ENCODE measurements around the gene TTC7B.

The TTC7B gene

GRCh38 chr14:90665321-90666000, 150.8 kb downstream of the TTC7B start:
- DNase-seq: no peak

- DNase-seq: no peak
Observed at GRCh38 chr14:90664911-90665310, 151.3 kb downstream of the TTC7B start.

GRCh38 chr14:90663680-90664079, 152.6 kb downstream of the TTC7B start:
- no peak for DNase-seq

- DNase-seq: no peak
Observed at GRCh38 chr14:90663140-90663539, 153.1 kb downstream of the TTC7B start.

- DNase-seq: no peak
Observed at GRCh38 chr14:90661866-90662265, 154.4 kb downstream of the TTC7B start.

GRCh38 chr14:90660865-90661570, 155.2 kb downstream of the TTC7B start:
- no peak for DNase-seq

- DNase-seq: no peak
Observed at GRCh38 chr14:90659156-90659555, 157.1 kb downstream of the TTC7B start.

GRCh38 chr14:90658541-90658967, 157.7 kb downstream of the TTC7B start:
- no peak for DNase-seq

- DNase-seq: no peak
Observed at GRCh38 chr14:90656973-90657372, 159.3 kb downstream of the TTC7B start.

GRCh38 chr14:90655829-90656228, 160.4 kb downstream of the TTC7B start:
- DNase-seq: no peak

GRCh38 chr14:90654831-90655276, 161.4 kb downstream of the TTC7B start:
- no peak for DNase-seq

- DNase-seq: no peak
Observed at GRCh38 chr14:90652626-90653025, 163.6 kb downstream of the TTC7B start.

GRCh38 chr14:90651976-90652560, 164.2 kb downstream of the TTC7B start:
- DNase-seq: no peak

- no peak for DNase-seq
Observed at GRCh38 chr14:90651271-90651804, 164.9 kb downstream of the TTC7B start.

- DNase-seq: no peak
Observed at GRCh38 chr14:90649557-90650135, 166.6 kb downstream of the TTC7B start.

GRCh38 chr14:90649083-90649482, 167.1 kb downstream of the TTC7B start:
- DNase-seq: no peak

GRCh38 chr14:90648421-90648820, 167.8 kb downstream of the TTC7B start:
- no peak for DNase-seq

GRCh38 chr14:90647473-90648005, 168.7 kb downstream of the TTC7B start:
- no peak for DNase-seq

GRCh38 chr14:90645842-90646443, 170.3 kb downstream of the TTC7B start:
- peak; percentile 57 for DNase-seq

- no peak for DNase-seq
Observed at GRCh38 chr14:90644882-90645281, 171.3 kb downstream of the TTC7B start.

GRCh38 chr14:90643982-90644670, 172.1 kb downstream of the TTC7B start:
- no peak for DNase-seq

GRCh38 chr14:90642244-90642717, 173.9 kb downstream of the TTC7B start:
- no peak for DNase-seq

All from 8988T (cell line).